Stomach smooth muscle (tissue), 2 donors: ENCODE results near the gene NAA40.
"Not testable (repeated sequence)": the region's sequence is repeated elsewhere in the genome, so short reads cannot be mapped to it uniquely, and the experiment has no call there.

Experiments
- H3K27ac ChIP-seq: one replicate; pipeline ENCODE4 v1.7.0; 2013; ENCODE audit warnings: mild to moderate bottlenecking, low read length, inconsistent platforms
- H3K27me3 ChIP-seq, 2 donors: one replicate each; pipeline ENCODE4 v1.7.0; 2013; ENCODE audit warnings: low read length in 2 of 2; ENCODE audit not compliant: insufficient read depth in 2 of 2, control insufficient read depth in 1 of 2
- H3K36me3 ChIP-seq, 2 donors: one replicate each; pipeline ENCODE4 v1.7.0; 2013; ENCODE audit warnings: low read length in 2 of 2; ENCODE audit not compliant: control insufficient read depth in 2 of 2, insufficient read depth in 2 of 2
- H3K4me1 ChIP-seq: one replicate; pipeline ENCODE4 v1.7.0; 2013; ENCODE audit warnings: low read length; ENCODE audit not compliant: control insufficient read depth, insufficient read depth
- H3K4me3 ChIP-seq, 2 donors: one replicate each; pipeline ENCODE4 v1.7.0; 2013; ENCODE audit warnings: low read length in 2 of 2
- H3K9ac ChIP-seq, 2 donors: one replicate each; pipeline ENCODE4 v1.7.0; 2013; ENCODE audit warnings: low read length in 2 of 2, mild to moderate bottlenecking in 1 of 2
- H3K9me3 ChIP-seq, 2 donors: one replicate each; pipeline ENCODE4 v1.7.0; 2013; ENCODE audit warnings: low read length in 2 of 2; ENCODE audit not compliant: control insufficient read depth in 2 of 2
- donor health status: healthy.
- donor health status: Pancreatic carcinoma.

NAA40 gene

DNA sequence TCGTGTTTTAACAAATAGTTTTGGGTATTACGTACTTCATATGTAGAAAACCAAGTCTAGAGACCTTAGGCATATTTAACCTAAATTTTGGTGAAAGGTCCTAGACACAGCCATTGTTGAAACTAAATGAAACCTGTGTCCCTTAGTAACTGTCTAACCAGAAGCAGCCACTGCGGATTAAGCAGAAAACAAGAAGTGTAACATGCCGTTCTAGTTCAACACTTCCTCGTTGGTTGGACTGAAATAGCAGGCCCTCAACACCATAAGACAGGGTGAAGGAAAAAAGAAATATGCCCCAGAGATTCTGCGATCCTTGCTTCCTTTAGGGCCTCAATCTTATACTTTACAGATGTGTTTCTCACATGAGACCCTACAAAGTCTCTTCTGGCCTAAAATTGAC lies 2.0 kb downstream of the NAA40 start:
- H3K36me3 ChIP-seq: no peaks in the 10 kb centered on the region
- H3K4me3 ChIP-seq: no peak overlapping the region
- H3K27ac ChIP-seq: no peak overlapping the region
- H3K9me3 ChIP-seq: no peaks in the 10 kb centered on the region
- no peak overlapping the region for H3K9ac ChIP-seq
- H3K27me3 ChIP-seq: no peaks in the 10 kb centered on the region
- H3K4me1 ChIP-seq: peaks cover 33% of the 10 kb centered on the region

DNA sequence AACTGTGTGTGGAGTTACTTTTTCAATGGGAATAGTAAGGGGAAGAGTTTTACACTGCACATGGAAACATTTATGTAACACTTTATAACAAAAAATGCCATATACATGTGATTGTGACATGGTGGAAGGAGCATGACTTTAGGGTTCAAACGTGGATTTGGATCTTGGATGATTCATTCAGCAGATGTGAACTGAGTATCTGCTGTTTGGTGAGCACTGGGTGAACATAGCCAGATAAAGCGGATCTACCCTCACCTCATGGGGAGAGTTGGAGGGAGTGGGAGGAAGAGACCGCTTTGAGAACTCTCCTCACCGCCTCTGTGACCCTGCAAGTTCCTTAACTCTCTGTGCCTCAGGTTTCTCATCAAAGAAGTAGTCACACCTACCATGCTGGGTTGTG lies 3.1 kb downstream of the NAA40 start:
- H3K4me1 ChIP-seq: peaks cover 40% of the 10 kb centered on the region
- H3K27me3 ChIP-seq: no peaks in the 10 kb centered on the region
- H3K9ac ChIP-seq: no peak overlapping the region
- H3K36me3 ChIP-seq: peaks cover 0 to 8% of the 10 kb centered on the region in 2 donors
- no peaks in the 10 kb centered on the region for H3K9me3 ChIP-seq
- H3K4me3 ChIP-seq: no peak overlapping the region
- no peak overlapping the region for H3K27ac ChIP-seq

DNA sequence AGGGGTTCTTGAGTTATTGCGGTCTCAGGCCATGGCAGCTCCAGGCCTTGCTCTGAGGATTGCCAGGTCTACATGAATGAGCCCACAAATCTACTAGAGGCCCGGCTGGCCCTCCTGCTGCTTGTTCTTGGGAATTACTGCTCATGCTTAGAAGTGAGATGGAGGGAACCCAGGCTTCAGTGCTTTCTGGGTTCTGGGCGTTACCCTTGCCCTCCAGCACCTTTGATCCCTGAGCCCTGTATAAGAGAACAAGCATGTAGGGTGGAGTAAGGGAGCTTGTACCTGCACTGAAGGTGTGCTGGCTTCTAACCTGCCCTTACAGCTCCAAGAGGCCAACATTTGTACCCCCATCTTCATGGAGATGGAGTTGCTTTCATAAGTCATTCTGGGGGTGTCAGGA lies 4.0 kb downstream of the NAA40 start:
- H3K4me1 ChIP-seq: peaks cover 40% of the 10 kb centered on the region
- no peak overlapping the region for H3K4me3 ChIP-seq
- no peaks in the 10 kb centered on the region for H3K27me3 ChIP-seq
- no peak overlapping the region for H3K27ac ChIP-seq
- peaks cover 0 to 8% of the 10 kb centered on the region in 2 donors for H3K36me3 ChIP-seq
- H3K9ac ChIP-seq: no peak overlapping the region
- H3K9me3 ChIP-seq: no peaks in the 10 kb centered on the region

DNA sequence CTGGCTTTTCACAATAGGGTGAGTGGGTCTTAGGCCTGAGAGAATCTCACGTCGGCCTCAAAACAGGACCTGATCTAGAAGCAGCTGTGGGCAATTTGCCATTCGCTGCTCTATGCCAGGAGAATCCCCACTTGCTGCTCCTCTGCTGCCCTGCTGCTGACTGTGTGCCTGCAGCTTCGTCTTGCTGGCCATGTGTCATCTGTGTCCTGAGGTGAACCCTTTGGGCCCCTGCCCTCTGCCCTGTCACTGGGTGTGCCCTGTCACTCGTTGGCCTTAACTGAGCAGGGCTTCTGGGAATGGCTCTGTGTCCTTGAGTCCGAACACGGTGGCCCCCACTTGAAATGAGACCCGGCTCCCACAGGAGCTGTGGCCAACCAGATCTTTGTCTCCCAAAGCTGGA lies 6.2 kb downstream of the NAA40 start:
- Histone ChIP-seq H3K4me1 (peaks cover 25% of the 10 kb centered on the region), H3K9ac (peak overlapping the region; percentile 31 to 64), H3K36me3 (peaks cover 2 to 8% of the 10 kb centered on the region in 2 donors), H3K9me3 (no peaks in the 10 kb centered on the region), H3K27ac (peak overlapping the region; percentile 86), H3K27me3 (no peaks in the 10 kb centered on the region), H3K4me3 (peak overlapping the region; percentile 17 to 57)

GRCh38 chr11:63945477-63946163 lies 6.8 kb downstream of the NAA40 start:
- Histone ChIP-seq H3K4me3 (peak overlapping the region; percentile 17 to 57), H3K36me3 (peaks cover 2 to 10% of the 10 kb centered on the region in 2 donors), H3K9me3 (no peaks in the 10 kb centered on the region), H3K9ac (peak overlapping the region; percentile 31 to 64), H3K27ac (peak overlapping the region; percentile 86), H3K27me3 (no peaks in the 10 kb centered on the region), H3K4me1 (peaks cover 24% of the 10 kb centered on the region)

DNA sequence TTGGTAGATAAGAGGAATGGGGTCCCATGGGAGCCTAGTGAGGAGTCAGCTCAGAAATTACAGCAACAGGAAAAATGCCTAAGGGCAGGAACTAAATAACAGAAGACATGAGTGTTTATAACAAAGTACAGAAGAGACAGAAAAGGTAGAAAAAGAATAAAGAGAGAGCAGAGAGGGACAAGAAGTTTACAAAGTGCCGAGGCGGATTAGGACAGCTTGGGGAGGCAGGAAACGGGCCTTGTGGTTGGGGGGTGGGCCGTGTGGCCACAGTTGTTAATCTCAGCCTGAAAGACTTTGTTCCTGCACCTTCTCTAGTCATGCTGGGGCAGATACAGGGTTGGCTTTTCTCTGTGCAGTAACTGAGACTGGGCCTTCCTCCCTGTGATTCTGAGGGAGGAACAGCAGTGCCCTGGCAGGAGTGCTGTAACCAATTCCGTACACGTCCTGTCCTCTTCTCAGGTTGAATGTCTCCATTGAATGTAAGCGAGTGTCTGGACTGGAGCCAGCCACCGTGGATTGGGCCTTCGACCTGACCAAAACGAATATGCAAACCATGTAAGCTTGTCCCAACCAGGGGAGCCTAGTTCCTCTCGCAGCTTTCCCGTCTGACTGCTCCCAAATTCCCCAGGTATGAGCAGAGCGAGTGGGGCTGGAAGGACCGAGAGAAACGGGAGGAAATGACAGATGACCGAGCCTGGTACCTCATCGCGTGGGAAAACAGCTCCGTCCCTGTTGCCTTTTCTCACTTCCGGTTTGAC lies 13.2 kb downstream of the NAA40 start:
- Histone ChIP-seq H3K4me3 (no peak overlapping the region), H3K4me1 (no peaks in the 10 kb centered on the region), H3K36me3 (peaks cover 22 to 35% of the 10 kb centered on the region in 2 donors), H3K27me3 (no peaks in the 10 kb centered on the region), H3K27ac (no peak overlapping the region), H3K9me3 (no peaks in the 10 kb centered on the region), H3K9ac (no peak overlapping the region)

GRCh38 chr11:63952570-63952969 lies 13.8 kb downstream of the NAA40 start:
- Histone ChIP-seq H3K9me3 (no peaks in the 10 kb centered on the region), H3K27me3 (no peaks in the 10 kb centered on the region), H3K4me1 (no peaks in the 10 kb centered on the region), H3K36me3 (peaks cover 22 to 35% of the 10 kb centered on the region in 2 donors), H3K9ac (no peak overlapping the region), H3K27ac (no peak overlapping the region), H3K4me3 (no peak overlapping the region)

- Histone ChIP-seq H3K27me3 (peaks cover 0 to 3% of the 10 kb centered on the region in 2 donors), H3K9me3 (no peaks in the 10 kb centered on the region), H3K27ac (no peak overlapping the region), H3K9ac (no peak overlapping the region), H3K4me1 (peaks cover 6% of the 10 kb centered on the region), H3K36me3 (peaks cover 14 to 25% of the 10 kb centered on the region in 2 donors), H3K4me3 (no peak overlapping the region)
Measured at GRCh38 chr11:63958008-63958407, 19.2 kb downstream of the NAA40 start.

DNA sequence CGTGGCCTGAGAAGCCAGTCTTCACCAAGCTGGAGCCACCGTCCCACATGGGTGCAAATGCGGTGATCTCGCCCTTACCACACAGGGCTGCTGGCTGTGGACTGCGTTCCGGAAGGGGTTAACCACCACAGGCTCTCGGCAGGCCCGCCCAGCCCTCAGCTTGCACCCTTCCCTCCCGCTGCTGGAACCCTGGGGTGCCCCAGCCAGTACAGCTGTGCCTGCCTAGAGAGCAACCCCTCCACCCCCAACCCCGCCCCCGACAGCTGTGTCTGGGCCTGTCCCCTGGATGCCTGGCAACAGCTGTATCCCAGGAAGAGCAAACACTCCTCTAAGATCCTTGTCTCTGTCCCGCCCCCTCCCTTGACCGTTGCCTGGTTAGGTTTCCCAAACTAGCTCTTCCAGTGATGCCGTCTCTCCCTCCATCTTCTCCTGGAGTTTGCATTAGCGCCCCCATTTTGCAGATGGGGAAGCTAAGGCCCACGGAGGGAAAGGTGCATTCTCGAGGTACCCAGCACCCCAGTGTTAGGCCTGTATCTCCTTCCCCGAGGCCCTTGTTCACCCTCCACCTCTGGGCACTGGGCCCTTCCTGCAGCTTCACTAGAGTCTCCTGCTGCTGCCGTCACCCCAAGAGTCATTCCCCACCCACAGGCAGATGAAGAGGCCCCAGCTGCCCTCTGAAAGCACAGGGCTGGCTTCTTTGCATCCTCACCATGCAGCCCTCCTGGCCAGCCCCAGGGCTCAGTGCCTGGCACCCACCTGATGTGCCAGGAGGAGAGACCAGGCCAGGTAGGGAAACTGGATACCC lies 23.0 kb downstream of the NAA40 start:
- Histone ChIP-seq H3K9ac (no peak overlapping the region), H3K27ac (no peak overlapping the region), H3K4me3 (no peak overlapping the region), H3K27me3 (peaks cover 3% of the 10 kb centered on the region in 2 donors), H3K9me3 (no peaks in the 10 kb centered on the region), H3K36me3 (no peaks in the 10 kb centered on the region), H3K4me1 (peaks cover 6% of the 10 kb centered on the region)

DNA sequence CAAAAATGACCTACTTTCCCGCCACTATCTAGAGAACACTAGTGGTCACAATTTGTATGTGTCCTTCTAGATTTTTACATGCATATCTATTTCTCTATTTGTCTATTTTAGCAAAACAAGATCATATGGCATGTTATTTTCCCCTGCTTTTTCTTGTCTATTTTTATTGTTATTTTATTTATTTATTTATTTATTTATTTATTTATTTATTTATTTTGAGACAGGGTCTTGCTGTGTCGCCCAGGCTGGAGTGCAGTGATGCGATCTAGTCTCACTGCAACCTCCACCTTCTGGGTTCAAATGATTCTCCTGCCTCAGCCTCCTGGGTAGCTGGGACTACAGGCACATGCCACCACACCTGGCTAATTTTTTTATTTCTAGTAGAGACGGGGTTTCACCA lies 25.1 kb downstream of the NAA40 start:
- H3K36me3 ChIP-seq, H3K27me3 ChIP-seq, H3K4me3 ChIP-seq, H3K27ac ChIP-seq, H3K9ac ChIP-seq, H3K4me1 ChIP-seq, H3K9me3 ChIP-seq: not testable (repeated sequence)
